NCI-H128 (cell line): Measurements from ENCODE around the gene RASGEF1C.
"Not testable (repeated sequence)": the region's sequence is repeated elsewhere in the genome, so short reads cannot be mapped to it uniquely, and the experiment has no call there.

Experiments
- DNase-seq: peaks from one replicate; lab custom pipeline; 2025; ENCODE audit not compliant: unreplicated experiment; lab: John Stamatoyannopoulos, UW

RASGEF1C gene

DNA sequence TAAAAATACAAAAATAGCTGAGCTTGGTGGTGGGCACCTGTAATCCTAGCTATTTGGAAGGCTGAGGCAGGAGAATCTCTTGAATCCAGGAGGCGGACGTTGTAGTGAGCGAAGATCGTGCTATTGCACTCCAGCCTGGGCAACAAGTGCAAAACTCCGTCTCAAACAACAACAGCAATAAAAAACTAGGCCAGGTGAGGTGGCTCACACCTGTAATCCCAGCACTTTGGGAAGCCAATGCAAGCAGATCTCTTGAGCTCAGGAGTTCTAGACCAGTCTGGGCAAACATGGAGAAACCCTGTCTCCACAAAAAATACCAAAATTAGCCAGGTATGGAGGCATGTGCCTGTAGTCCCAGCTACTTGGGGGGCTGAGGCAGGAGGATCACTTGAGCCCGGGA, 84.3 kb downstream of the RASGEF1C start:
- not testable (repeated sequence) for DNase-seq

DNA sequence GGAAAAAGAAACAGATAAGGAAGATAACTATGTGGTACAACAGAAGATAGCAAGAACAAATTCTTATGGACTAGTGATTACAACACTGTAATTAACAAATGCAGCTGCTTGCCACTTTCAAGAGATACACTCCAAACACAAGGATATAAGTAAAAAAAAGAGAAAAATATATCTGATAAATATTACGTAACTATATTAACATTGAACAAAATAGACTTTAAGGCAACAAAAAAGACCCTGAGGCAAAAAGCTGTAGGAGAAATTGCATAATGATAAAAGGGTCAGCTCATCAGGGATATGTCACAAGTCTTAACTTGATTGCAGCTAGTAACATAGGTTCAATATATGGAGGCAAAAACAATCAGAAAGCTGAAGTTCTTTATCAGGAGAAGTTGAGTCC, 86.1 kb downstream of the RASGEF1C start:
- DNase-seq, result no peak

DNA sequence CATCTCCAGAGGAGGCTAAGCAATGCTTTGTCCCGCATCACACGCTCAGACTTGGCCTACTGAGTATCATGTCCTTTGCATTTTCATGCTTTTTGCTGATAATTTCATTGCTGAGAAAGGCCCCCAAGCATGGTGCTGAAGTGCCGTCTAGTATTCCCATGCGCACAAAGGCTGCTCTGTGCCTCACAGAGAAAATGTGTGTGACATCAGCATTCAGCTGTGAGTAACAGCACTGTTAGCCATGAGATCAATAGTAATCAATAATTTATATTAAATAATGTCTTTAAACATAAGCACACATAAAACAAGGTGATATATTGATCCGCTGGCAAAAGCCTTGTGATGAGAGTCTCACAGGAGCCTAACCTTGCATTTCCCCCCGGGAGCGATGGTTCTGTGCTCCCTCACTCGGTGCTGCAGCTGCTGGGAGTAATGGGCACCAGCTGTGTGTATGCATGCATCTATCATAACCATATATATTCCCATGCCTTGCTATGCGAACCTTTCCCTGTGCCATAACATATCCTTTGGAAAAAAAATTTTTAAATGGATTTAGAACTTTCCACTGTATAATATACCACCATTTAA, 87.1 kb downstream of the RASGEF1C start:
- DNase-seq, result no peak

DNA sequence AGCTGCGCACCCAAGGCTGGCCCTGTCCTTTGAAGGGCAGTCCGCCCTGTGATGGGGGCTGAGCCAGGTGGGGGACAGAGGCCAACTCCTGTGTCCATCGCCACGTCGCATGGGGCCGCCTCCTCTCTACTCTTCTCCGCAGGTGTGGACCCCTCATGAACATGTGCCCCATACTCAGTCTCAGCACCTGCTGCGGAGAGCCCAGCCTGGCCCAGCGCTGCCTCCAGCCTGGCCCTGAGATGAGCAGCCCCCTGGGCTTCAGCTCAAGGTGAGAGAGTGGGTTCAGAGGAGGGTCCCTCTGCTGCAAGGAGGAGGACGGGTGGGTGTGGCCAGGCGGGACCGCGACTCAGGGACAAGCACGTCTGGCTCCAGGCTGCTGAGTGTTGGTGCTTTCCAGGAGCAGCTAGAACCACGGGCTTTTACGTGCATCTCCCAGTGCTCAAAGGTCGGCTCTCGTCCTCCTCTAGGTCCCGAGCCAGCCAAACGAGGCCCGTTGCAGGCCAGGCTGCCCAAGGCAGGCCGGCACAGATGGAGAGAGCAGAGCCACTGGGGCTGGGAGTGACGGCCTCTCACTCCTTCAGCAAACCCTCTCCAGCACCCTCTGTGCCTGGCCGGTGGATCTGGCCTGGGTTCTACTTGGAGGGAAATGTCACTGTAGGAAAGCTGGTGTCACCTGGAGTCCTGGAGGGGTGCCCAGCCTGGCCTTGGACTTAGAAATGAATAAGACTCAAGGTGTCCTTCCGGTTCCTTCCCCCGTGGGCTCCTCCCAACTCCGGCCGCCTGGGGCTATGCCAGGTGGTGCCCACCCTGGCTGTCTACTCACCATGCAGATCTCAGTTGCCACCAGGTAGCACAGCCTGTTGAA, 88.5 kb downstream of the RASGEF1C start:
- no peak for DNase-seq

DNA sequence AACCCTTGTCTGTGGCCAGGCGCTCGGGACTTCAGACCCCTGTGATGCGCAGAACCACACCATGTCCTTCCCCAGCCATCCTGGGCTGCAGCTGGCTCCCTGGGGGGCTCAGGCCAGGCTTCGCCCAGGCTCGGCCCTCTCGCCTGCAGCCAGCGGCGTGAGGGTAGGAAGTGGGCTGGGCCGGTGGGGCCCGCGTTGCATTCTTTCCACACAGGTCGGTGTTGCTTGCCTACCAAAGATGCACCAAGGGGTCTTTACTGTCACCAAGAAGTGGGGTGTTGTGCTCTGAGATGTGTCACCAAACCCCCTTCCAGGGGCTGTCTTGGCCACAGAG, 89.1 kb downstream of the RASGEF1C start:
- DNase-seq, result no peak

DNA sequence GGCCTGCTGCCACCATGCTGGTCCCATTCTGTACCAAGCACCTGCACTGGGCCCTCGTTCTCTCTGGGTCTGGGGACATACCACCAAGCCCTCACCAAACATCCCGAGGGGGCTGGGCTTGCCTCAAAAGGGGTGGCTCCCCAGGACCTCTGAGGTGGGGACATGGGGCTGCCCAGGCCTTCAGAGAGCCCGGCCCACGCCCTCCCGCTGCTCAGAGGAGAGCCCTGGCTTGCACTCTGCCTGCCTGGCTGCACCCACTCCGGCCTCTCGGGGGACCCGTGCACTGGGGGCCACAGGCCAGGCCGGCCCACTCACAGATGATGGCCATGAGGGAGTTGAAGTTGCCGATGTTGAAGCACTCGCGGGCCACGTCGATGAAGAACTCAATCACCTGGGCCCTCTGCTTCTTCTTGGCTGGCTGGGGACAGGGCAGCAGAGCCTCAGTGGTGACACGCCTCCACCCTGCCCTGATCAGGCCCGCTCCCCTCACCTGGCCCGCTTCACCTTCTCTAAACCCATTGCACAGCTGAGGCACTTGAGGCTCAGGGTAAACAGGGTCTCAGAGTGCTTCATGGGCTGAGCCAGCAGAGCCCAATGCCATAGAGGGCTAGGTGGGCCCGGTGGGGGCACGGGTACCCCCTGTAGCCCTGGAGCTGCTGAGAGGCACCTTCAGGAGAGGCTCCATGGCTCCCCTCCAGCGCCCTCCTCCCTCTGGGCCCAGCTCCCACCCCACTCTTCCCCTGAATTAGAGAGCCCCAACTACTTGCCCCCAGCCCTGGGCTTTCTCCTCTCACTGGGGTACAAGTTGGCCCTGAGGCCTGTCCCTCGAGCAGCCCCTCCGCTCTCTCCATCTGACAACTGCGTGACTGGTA, 89.7 kb downstream of the RASGEF1C start:
- DNase-seq, result no peak

DNA sequence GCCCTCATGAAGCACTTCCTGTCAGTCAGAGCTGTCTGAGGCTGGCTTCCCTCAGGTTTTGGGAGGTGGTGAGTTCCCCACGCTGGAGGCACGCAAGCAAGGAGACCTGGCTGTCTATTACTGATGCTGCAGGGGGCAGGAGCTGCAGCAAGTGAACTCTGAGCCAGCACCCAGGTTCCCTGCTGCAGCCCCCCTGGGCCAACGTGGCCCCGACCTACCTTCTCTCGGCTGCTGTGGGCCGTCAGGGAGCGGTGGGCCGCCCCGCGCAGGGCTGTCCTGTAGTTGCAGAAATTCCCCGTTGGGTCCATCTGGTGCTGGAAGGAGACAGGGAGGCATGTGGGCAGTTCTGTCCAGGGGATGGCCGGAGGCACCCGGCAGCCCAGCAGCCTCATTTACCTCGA, 90.6 kb downstream of the RASGEF1C start:
- DNase-seq, result no peak

DNA sequence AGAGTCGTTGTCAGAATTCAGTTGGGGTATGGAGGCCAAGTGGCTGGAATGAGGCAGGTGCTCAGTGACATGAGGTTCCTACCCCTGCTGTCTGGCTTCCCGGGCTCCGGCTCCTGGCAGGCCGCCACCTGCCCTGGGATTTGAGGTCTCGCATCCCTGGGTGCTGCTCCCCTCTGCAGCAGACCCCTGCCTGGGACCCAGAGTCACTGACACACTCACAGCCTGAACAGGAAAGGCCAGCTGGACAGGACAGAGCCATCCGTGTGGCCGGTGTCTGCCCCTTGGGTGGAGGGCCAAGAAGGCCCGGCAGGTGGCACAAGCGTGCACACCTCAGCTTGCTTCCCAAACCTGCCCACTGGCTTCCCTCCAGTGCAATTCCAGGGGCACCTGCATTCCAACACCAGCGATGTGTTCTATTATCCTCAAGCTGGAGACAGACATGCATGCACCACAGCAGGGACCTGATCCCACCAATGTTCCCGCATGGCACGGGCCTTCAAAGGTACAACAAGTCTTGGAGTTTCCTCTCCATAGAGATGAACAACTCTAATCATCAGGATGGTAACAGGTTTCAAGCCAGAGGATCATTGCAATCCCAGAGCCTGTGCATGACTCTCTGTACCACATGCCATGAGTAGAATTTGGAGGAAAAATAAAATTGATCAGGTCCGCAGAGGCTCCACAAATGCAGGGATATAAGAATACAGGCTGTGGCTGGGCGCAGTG, 91.8 kb downstream of the RASGEF1C start:
- DNase-seq, result no peak

DNA sequence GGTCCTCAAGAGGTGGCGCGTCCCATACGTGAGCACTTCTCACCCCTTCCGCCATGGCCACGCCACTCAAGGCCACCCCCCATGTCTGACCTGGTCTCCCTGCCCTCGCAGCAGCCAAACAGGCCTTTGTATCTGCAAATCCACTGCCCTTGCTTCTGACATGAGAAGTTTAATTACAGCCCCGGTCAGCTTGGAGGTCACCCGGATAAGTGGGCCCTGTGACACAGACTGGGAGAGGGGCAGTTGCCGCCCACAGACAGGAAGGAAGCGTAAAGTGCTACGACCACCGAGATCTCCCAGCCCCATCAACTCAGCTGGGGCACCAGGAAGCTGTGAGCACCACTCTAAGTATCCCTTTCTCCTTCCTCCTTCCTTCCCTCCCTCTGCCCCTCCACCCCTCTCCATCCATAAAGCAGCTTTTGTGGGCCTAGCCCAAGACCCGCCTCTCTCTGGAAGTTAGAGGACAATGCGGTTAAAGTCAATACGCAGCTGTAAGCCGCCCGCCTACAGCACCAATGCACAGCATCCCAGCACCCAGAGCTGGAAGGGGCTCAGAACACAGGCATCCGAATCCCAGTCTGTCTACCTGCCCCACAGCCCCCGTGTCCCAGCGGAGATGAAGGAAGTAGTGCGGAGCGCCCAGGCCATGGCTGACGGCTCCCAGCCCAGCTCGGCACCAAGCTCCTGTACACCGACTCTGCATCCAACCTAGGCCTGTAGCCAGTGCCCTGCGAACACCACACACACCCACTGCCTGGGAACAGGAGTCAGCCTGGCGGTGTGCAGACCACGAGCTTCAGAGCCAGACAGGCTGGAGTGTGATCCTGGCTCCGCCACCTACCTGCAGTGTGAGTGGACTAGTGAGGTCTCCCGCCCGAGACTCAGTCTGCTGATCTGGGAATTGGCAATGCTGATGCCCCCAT, 92.7 kb downstream of the RASGEF1C start:
- no peak for DNase-seq

DNA sequence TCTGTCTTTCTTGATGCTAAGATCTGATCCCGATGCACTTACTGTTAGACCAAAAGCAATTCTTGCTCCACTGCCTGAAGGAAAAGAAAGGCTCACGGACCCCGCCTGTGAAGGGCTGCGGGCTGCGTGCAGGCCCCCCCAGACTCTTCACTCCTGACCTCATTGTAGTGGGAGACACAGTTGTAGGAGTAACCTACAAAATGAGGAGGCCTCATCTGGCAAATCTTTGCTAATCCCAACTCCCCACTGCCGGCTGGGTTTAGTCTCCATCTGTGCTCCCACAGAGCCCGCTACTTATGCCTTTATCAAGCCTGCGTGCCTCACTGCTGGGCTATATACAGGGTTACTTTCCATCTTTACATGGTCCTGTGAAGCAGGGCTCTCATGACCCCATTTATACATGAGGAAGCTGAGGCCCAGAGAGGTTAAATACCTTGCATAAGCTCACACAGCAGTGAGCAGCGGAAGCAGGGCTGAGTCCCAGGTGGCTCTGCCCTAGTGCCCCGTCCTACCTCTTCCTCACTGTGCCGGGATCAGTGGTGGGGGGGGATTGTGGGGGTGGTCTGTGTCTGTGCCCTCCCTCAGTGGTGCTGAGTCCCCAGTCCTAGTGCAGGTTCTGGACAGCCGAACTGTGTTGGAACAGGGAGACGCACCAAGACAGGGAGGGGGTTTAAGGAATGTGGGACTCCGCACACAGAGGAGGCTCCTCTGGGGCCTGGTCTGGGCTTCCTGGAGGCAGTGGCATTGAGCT, 93.5 kb downstream of the RASGEF1C start:
- no peak for DNase-seq

DNA sequence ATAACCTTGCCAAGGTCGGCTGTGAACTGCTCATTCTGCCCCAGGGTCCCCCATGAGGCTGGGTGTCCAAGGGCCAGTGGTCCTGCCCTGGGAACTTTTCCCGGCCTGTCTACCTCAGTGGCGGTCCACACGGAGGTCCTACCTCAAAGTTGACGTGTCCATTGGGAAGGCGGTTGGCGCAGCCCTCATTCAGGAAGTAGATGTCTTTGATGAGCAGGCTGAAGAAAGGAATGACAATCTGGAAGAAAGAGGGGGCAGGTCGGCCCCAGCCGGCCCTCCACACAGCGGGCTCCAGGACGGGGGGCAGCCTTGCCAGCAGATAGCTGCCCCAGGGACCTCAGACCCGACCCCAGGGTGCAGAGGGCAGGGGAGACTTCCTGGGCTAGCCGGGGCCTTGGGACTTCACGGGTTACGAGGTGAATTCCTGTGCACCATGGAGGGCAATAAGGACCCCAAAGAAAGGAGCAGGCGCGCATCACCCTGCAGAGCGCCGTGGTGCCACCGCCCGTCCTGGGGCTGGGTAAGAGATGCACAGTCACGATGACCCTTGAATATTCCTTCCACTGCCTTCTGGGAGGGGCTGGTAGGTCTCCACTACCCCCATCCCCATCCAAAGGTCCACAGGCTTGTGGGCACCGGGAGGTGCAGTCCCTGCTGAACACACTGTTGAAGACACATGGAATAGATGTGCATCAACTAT, 94.6 kb downstream of the RASGEF1C start:
- DNase-seq, result no peak

DNA sequence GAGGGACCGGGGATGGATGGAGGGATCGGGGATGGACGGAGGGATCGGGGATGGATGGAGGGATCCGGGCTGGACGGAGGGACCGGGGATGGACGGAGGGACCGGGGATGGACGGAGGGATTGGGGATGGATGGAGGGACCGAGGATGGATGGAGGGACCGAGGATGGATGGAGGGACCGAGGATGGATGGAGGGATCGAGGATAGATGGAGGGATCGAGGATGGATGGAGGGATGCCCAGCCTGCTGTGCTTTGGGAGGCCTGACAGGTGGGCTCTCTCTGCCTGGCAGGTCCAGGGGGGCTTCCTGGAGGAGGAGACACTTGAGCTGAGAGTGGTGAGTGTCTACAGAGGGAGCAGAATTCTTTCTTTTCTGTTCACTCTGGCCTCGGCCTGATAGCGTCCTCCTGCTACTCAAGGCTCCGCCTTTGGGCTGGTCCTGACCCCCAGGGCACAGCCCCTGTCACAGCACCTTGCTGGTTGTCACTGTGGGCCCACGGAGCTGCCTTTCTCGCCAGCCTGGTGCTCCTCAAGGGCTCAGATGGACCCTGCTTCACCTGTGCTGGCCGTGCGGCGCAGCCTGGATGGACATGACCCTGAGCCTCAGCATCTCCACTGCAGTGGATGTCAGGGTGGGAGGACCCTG, 95.2 kb downstream of the RASGEF1C start:
- DNase-seq, result no peak

DNA sequence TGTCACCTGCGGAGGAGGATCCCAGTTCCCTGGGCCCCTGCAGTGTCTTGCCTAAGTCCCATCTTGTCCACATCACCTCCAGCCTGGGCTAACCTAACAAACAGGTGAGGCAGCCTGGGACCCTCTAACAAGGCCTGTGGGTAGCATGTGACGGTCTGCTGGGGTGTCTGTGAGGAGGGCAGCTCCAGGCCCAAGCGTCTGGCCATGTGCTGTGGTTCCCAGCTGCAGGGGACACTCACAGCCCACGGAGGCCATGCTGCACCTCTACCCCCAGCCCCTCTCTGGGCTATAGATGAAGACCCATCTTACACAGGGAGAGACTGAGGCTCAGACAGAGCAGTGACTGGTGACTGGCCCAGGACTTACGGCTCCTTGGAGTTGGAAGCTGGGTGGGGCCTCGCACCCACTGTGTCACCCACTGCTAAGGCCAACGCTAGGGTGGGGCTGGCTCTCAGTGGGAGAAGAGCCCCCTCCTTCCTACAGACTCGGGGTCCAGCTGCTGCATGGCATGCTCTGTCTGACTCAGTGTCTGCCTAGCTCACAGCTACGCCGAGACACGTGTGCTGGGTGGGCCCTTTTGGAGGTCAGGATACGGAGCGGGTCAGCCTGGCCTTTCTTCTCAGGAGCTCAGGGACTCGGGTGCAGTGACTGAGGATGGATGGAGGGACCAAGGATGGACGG, 96.7 kb downstream of the RASGEF1C start:
- no peak for DNase-seq

DNA sequence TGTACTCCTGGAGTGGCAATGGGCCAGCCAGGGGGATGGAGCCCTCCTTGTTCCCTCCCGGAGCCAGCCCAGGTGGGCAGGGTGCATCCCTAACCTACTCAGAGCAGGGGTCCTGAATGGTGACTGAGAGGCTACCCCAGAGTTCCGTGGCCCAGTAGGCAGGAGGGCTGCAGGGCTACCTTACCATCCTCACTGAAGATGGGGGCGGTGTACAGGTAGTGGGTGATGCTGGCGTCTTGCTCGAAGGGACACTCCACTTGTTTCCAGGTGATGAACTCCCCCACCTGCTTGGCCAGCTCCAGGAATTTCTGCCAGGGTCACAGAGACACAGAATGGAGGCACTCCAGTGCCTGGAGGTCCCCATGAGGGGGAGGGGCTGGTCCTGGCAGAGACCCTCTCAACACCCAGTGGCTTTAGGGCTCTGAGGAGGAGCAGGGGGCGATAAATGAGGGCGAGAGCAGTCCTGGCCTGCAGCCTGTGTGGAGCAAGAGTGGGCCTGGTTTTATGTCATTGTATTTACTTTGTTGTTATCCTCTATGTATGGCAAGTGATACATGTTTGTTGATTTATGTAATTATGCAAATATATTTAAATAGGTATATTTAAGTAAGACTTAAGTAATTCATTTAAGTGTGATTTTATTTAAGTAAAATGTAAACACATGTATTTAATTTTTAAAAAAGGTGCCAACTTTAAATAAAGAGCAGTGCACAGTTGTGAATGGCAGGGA, 97.6 kb downstream of the RASGEF1C start:
- no peak for DNase-seq

DNA sequence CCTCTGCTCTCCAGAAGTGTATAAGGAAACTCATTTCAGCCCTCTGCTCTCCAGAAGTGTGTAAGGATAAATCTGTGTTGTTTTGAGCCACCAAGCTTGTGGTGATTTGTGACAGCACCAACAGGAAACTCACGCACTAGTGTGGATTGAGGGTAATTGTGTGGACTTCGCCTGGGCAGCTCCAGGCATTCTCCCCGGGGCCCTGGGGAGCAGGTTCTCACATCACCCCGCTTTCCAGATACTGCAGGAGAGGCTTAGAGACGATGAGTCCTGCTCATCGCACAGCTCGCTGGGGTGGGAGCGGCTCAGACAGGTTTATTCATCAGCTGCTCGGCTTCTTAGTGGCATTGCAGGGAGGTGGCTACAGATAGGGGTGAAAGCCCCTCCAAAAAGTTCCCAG, 99.1 kb downstream of the RASGEF1C start:
- DNase-seq, result no peak

DNA sequence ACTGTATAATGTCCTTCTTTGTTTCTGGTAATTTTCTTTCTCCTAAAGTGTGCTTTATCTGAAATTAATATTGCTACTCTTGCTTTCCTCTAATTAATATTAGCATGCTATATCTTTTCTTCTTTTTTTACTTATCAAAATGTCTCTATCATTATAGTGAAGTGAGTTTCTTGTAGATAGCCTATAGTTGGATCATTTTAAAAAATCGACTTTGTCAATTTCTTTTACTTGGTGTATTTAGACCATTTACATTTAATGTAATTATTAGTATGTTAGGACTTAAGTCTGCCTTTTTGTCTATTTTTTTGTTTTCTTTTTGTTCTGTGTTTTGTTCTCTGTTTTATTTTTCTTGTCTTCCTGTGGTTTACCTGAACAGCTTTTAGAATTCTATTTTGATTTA, 102.0 kb downstream of the RASGEF1C start:
- DNase-seq, result no peak

DNA sequence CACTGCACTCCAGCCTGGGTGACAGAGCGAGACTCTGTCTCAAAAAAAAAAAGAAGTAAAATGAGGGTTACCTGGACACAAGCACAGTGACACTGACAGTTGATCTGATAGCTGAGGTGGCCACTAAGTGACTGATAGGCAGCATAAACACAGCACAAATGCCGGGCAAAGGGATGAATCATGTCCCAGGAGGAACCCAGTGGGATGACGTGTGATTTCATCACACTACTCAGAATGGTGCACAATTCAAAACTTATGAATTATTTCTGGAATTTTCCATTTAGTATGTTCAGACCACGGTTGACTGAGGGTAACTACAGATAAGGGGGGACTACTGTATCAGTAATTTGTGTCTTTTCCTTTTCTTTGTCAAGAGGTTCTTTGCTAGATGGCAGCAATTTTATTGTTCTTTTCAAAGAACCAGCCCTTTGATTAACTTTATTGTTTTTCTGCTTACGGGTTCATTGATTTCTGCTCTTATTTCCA, 103.1 kb downstream of the RASGEF1C start:
- no peak for DNase-seq
